GM12891 (cell line): ENCODE results near the gene INPP4A.

Source experiments
- PAX5 ChIP-seq: IDR thresholded peaks from 2 replicates; pipeline ENCODE4 v1.6.1; 2011; ENCODE audit warnings: low read length, moderate library complexity, mild to moderate bottlenecking; ENCODE audit not compliant: insufficient read depth, severe bottlenecking
- POLR2A ChIP-seq: IDR thresholded peaks from 2 replicates; pipeline ENCODE4 v1.6.1; 2011; ENCODE audit warnings: low read depth, low read length, control low read depth
- POLR2AphosphoS5 ChIP-seq: IDR thresholded peaks from 2 replicates; pipeline ENCODE4 v1.6.1; 2011; ENCODE audit warnings: low read depth, low read length, control low read depth
- POU2F2 ChIP-seq: IDR thresholded peaks from 2 replicates; pipeline ENCODE4 v1.6.1; 2011; ENCODE audit warnings: low read depth, mild to moderate bottlenecking, control low read depth, low read length, moderate library complexity
- TAF1 ChIP-seq: IDR thresholded peaks from 2 replicates; pipeline ENCODE4 v1.6.1; 2011; ENCODE audit warnings: low read depth, low read length, control low read depth

DNA sequence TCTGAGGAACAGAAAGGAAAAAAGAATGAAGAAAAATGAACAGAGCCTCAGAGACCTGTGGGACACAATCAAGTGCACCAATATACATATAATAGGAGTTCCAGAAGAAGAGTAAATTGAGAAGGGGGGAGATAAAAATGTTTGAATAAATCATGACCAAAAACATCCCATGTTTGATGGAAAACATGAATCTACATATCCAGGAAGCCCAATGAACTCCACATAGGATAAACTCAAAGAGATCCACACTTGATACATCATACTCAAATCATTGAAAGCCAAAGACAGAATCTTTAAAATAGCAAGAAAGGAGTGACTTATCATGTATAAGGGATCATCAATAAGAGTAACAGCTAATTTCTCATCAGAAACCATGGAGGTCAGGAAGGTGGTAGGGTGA lies 83.7 kb downstream of the INPP4A start:
- TF ChIP-seq POLR2AphosphoS5 (no peak), PAX5 (no peak), POLR2A (no peak), POU2F2 (no peak), TAF1 (no peak)
